Neutrophil (primary cell): Measurements from ENCODE around the gene HHAT.

Source experiments
- H3K27ac ChIP-seq: fragments of 200-600 bp; sonication (generic); 2 replicates; pipeline ENCODE4 v1.5.1; 2016; ENCODE audit warnings: mild to moderate bottlenecking, moderate library complexity
- H3K27me3 ChIP-seq: fragments of 200-600 bp; sonication (generic); 2 replicates; pipeline ENCODE4 v1.6.0; 2016; ENCODE audit warnings: mild to moderate bottlenecking
- H3K36me3 ChIP-seq: fragments of 200-600 bp; sonication (generic); 2 replicates; pipeline ENCODE4 v1.5.1; 2017
- H3K4me1 ChIP-seq, 2 experiments: fragments of 200-600 bp in 1 of 2; sonication (generic) in 1 of 2; 1 replicate in 1 of 2; 2 replicates in 1 of 2; pipeline versions ENCODE4 v1.5.1 to v1.6.1; 2013 to 2016; ENCODE audit warnings: low read depth in 1 of 2, low read length in 1 of 2, mild to moderate bottlenecking in 1 of 2, moderate library complexity in 1 of 2; ENCODE audit not compliant: control insufficient read depth in 1 of 2, insufficient read depth in 1 of 2
- H3K4me3 ChIP-seq, 2 experiments: fragments of 200-600 bp in 1 of 2; sonication (generic) in 1 of 2; 1 replicate in 1 of 2; 2 replicates in 1 of 2; pipeline ENCODE4 v1.5.1; 2013 to 2016; ENCODE audit warnings: low read depth in 1 of 2, low read length in 1 of 2, mild to moderate bottlenecking in 1 of 2, moderate library complexity in 1 of 2
- H3K9me3 ChIP-seq: fragments of 200-600 bp; sonication (generic); 2 replicates; pipeline ENCODE4 v1.5.1; 2016
- TF ChIP-seq, protein P1 (sequence below): fragments of 200-600 bp; sonication (generic); IDR thresholded peaks from 2 replicates; pipeline ENCODE4 v1.5.1; 2016; ENCODE audit warnings: antibody characterized with exemption

The HHAT gene

DNA sequence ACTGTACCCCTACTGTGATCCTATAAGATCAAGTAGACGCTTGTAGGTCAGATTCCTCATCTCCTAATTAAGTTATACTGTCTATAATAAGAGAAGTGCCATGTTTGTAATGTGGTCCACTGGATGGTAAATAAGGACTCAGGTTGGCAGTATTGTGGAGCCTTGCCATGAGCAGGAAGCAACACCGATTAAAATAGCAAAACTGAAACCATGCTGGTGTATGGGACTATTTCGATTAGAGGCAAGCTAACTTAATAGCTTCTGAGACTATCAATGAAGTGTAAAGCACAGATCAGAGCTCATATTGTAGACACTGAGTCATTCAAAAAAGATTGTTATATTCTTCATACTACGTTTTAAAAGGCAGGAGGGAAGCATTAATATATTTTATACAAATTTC lies 348.8 kb downstream of the HHAT start:
- Histone ChIP-seq H3K27me3 (no peaks in the 10 kb centered on the region), H3K36me3 (no peaks in the 10 kb centered on the region), H3K4me3 (no peak overlapping the region)

DNA sequence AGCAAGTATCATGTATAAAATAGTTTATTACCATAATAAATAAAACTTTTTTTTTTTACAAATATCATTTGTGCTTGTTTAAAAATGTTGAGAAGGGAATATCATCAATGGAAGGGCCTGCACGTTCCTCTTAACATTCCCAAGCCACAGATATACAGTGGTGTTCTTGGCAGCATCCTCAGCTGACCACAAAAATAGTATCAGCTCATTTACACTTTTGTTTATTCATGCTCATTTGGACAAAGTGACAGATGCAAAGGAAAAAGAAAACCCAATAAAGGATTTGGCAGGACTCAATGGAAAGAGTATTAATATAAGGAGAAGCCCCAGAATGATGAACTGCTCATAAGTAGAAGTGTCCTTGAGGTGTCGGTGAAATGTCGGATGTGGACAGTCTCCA lies 349.6 kb downstream of the HHAT start:
- H3K9me3 ChIP-seq, result no peaks in the 10 kb centered on the region
- H3K27ac ChIP-seq, result no peak overlapping the region
- no peaks in the 10 kb centered on the region for H3K27me3 ChIP-seq
- H3K4me3 ChIP-seq, result no peak overlapping the region
- no peaks in the 10 kb centered on the region for H3K36me3 ChIP-seq
- H3K4me1 ChIP-seq, result no peaks in the 10 kb centered on the region
- TF ChIP-seq, protein P1, sequence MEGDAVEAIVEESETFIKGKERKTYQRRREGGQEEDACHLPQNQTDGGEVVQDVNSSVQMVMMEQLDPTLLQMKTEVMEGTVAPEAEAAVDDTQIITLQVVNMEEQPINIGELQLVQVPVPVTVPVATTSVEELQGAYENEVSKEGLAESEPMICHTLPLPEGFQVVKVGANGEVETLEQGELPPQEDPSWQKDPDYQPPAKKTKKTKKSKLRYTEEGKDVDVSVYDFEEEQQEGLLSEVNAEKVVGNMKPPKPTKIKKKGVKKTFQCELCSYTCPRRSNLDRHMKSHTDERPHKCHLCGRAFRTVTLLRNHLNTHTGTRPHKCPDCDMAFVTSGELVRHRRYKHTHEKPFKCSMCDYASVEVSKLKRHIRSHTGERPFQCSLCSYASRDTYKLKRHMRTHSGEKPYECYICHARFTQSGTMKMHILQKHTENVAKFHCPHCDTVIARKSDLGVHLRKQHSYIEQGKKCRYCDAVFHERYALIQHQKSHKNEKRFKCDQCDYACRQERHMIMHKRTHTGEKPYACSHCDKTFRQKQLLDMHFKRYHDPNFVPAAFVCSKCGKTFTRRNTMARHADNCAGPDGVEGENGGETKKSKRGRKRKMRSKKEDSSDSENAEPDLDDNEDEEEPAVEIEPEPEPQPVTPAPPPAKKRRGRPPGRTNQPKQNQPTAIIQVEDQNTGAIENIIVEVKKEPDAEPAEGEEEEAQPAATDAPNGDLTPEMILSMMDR, result no peak

More for the DNA sequence above, 348.8 kb downstream of the HHAT start:
- no peaks in the 10 kb centered on the region for H3K9me3 ChIP-seq
- TF ChIP-seq, protein P1, result no peak
- no peak overlapping the region for H3K27ac ChIP-seq
- no peaks in the 10 kb centered on the region for H3K4me1 ChIP-seq

DNA sequence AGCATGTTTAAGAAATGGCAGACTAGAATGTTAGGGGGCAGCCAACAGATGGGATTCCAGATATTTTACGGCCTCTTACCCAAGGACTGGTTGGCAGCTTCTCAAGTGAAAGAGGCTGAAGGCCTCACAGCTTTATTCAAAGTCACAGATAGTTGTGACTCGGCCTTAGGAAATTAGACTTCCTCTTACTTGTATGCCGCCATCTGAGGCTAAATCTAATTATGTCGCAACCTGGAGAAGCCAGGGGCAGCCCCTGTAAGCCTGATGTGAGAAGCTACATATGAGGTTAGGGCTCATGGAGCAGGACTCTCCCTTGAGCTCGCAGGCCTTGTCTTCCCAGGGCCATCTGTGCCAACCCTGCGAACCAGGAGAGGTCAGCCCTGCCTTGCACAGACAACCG lies 352.5 kb downstream of the HHAT start:
- Histone ChIP-seq H3K27me3 (no peaks in the 10 kb centered on the region), H3K9me3 (no peaks in the 10 kb centered on the region), H3K27ac (no peak overlapping the region), H3K36me3 (no peaks in the 10 kb centered on the region), H3K4me1 (no peaks in the 10 kb centered on the region), H3K4me3 (no peak overlapping the region)
- TF ChIP-seq, protein P1, result no peak

DNA sequence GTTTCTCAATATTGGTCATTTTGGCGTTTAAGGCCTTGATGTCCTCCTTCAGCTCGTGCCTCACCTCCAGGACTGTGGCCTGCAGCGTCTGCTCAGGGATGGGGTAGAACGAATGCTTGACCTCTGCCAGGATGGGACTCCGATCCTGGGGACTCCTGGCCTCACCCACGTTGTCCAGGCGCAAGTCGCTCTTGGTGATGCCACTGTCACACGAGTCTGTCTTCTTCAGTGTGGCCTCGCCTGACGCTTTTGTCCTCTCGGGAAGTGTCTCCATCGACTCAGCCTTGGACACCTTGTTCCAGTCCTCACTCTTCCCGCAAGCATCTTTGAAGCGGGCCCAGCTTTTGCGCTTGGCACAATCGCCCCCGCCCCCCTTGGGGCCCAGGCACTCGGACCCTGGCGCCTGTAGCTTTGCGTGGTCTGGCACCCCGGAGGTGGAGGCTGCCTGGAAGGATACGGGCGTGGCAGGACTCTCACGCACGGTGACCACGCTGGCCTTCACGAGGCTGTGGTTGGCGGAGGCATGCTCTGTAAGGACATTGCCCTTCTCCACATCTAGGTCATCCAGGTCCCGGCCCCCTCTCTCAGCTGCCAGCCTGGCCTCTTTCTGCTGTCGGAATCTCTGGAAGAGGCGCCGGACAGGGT lies 354.8 kb downstream of the HHAT start:
- no peak overlapping the region for H3K27ac ChIP-seq
- no peaks in the 10 kb centered on the region for H3K9me3 ChIP-seq
- no peaks in the 10 kb centered on the region for H3K36me3 ChIP-seq
- H3K4me1 ChIP-seq, result no peaks in the 10 kb centered on the region
- TF ChIP-seq, protein P1, result no peak
- no peak overlapping the region for H3K4me3 ChIP-seq
- no peaks in the 10 kb centered on the region for H3K27me3 ChIP-seq

DNA sequence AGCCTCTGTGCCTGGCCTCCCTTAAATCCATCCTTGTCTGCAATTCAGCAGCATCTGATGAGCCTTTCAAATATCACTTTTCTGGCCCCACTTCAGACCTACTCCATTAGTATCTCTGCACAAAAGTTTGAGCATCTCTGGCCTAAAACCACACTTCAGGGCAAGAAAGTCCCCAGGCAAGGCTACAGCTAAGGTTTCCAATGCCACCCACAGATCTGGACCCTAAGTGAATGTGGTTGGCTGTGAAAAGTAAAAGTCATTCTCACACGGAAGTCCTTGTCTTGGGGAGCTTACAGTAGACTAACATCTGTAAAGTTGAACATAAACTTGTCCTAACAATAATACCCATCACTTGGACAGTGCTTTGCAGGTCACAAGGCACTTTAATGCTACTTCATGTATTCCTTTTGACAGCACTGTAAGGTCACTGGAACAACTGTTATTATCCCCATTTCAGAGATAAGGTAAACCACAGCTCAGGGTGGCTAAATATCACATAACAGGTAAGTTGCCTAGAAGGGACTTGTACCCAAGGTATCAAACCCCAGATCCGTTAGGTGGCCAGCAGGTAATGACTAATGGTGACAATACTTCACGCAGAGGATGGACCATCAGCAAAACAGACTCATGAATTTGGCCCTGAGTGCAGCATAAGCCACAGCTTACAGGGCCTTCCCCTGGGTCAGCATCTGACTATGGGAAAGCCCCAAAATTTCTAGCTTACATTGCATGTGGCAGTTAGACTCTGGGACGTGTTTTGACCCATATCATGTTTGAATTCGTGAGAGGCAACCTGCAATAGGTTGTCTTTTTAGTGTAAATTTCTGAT lies 356.0 kb downstream of the HHAT start:
- no peak overlapping the region for H3K27ac ChIP-seq
- no peaks in the 10 kb centered on the region for H3K9me3 ChIP-seq
- H3K27me3 ChIP-seq, result no peaks in the 10 kb centered on the region
- TF ChIP-seq, protein P1, result no peak
- H3K36me3 ChIP-seq, result no peaks in the 10 kb centered on the region
- no peaks in the 10 kb centered on the region for H3K4me1 ChIP-seq
- no peak overlapping the region for H3K4me3 ChIP-seq
